Mesodermal cell (in vitro differentiated cells): Measurements from ENCODE around the gene ADARB2.

Experiments
- H3K27ac ChIP-seq: 2 replicates; pipeline ENCODE4 v1.7.0; 2013; ENCODE audit warnings: mild to moderate bottlenecking, low read depth, low read length, moderate library complexity; ENCODE audit not compliant: severe bottlenecking
- H3K36me3 ChIP-seq: 2 replicates; pipeline ENCODE4 v1.7.1; 2013; ENCODE audit warnings: mild to moderate bottlenecking, low read length, moderate library complexity; ENCODE audit not compliant: control insufficient read depth, insufficient read depth
- H3K4me1 ChIP-seq: one replicate; pipeline ENCODE4 v1.7.1; 2013; ENCODE audit warnings: mild to moderate bottlenecking, low read length; ENCODE audit not compliant: insufficient read depth, control insufficient read depth, poor library complexity, severe bottlenecking
- H3K4me3 ChIP-seq: 2 replicates; pipeline ENCODE4 v1.7.0; 2013; ENCODE audit warnings: low read length, control low read depth, mild to moderate bottlenecking; ENCODE audit not compliant: insufficient read depth, poor library complexity, severe bottlenecking; ENCODE audit errors: extremely low read depth
- H3K9me3 ChIP-seq: 2 replicates; pipeline ENCODE4 v1.7.1; 2013; ENCODE audit warnings: mild to moderate bottlenecking, low read length, moderate library complexity; ENCODE audit not compliant: control insufficient read depth
- WGBS, 2 experiments: methylation state at CpG; one replicate each; pipeline ENCODE4 v1.1.5; 2013; ENCODE audit warnings: missing lambda C conversion rate in 2 of 2; ENCODE audit not compliant: insufficient coverage in 2 of 2; 5-methylcytosine and 5-hydroxymethylcytosine counted together

ADARB2 gene

DNA sequence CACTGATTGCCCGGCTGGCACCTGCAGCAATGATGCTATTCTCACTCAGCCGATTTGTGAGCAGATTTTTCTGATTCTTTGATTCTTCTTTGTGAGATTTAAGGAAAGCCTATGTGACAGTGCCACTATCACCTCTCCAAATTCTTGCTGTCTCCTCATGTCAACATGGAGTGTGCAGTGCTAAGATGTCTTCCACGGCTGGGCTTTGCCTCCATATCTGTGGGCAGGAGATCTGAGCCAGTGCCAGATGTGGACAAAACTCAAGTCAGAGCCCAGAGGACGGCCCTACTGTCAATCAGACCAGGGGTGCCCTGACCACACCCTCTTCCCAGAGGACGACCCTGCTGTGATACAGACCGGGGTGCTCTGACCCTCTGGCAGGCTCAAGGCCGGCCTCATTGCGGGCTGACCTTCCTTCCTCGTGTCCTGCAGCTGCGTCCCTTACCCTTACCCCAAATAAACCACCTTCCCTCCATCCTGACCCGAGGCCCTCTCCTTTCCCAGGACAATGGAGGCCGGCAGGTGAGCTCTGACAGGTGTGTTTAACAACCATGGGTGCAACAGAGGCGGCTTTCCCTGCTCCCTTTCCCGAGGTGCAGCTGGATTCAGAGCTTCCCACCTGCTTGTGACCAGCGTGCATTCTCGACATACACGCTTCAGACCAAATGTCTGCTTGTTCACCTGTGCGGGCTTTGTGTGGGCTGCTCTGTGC, 221.4 kb downstream of the ADARB2 start:
- Histone ChIP-seq H3K4me1 (no peaks in the 10 kb centered on the region), H3K27ac (no peak overlapping the region), H3K9me3 (no peaks in the 10 kb centered on the region), H3K4me3 (no peak overlapping the region), H3K36me3 (no peaks in the 10 kb centered on the region)
- WGBS, 2 experiments, result 89 to 90% methylated on average over 12 to 16 of the region's 18 CpGs

DNA sequence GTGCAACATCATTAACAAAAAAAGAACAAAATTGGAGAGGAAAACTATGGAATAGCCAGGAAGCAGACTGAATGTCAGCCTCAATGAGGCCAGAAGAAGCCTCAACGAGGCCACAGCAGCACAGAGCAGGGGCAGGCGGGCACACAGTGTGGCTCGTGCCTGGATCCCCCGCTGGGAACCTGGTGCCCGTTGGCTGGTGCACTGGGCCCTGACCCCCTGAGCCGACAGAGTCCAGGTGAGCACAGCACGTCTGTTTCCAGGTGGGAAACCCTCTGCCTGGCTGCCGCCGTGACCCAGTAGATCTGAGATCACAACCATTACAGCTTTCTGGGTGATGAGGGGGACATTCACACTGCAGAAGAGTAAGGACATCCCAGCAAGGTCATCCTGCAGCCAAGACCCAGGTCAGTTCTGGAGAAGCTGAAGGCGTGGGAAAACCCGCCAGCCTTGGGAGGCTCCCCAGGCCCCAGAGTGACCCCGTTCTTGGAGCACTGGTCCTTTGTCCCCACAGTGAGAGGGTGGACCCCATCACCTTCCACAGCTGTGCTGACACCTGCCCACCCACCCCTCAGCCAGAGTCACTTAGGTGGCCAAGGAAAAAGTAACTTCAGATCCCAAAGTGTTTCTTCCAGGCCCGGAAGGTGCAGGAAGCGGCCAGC, 222.1 kb downstream of the ADARB2 start:
- Histone ChIP-seq H3K9me3 (no peaks in the 10 kb centered on the region), H3K4me3 (no peak overlapping the region), H3K36me3 (no peaks in the 10 kb centered on the region), H3K4me1 (no peaks in the 10 kb centered on the region), H3K27ac (no peak overlapping the region)
- WGBS, 2 experiments, result 90 to 96% methylated on average over 8 to 13 of the region's 14 CpGs

DNA sequence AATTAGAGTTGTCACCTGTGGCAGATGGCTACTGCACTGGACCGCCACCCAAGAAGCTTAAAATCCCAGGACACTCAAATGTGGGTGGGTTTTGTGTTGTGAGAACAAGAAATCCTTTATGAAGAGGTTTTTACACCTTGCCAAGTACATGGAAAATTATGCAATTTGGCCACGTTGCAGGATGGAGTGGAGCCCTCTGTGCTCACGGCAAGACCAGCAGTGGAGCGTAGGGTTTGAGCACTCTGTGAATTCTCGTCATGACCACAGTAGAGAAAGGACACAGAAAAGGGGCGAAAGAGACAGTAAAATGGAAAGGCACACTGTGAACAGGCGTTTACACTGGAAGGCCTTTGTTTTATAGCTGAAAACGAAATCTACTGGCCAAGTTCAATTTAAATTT, 222.6 kb downstream of the ADARB2 start:
- H3K36me3 ChIP-seq, result no peaks in the 10 kb centered on the region
- H3K9me3 ChIP-seq, result no peaks in the 10 kb centered on the region
- no peaks in the 10 kb centered on the region for H3K4me1 ChIP-seq
- 80 to 87% methylated on average over 8 of the region's 8 CpGs for WGBS, 2 experiments
- no peak overlapping the region for H3K27ac ChIP-seq
- H3K4me3 ChIP-seq, result no peak overlapping the region

GRCh38 chr10:1513221-1513620, 224.1 kb downstream of the ADARB2 start:
- Histone ChIP-seq H3K27ac (no peak overlapping the region), H3K4me3 (no peak overlapping the region), H3K4me1 (no peaks in the 10 kb centered on the region), H3K9me3 (no peaks in the 10 kb centered on the region), H3K36me3 (no peaks in the 10 kb centered on the region)
- WGBS, 2 experiments, result 86 to 96% methylated on average over 14 of the region's 14 CpGs

GRCh38 chr10:1509011-1509530, 228.3 kb downstream of the ADARB2 start:
- peaks cover 4% of the 10 kb centered on the region for H3K9me3 ChIP-seq
- no peaks in the 10 kb centered on the region for H3K4me1 ChIP-seq
- WGBS, 2 experiments, result 89 to 90% methylated on average over 14 to 15 of the region's 15 CpGs
- H3K27ac ChIP-seq, result no peak overlapping the region
- H3K4me3 ChIP-seq, result no peak overlapping the region
- no peaks in the 10 kb centered on the region for H3K36me3 ChIP-seq

DNA sequence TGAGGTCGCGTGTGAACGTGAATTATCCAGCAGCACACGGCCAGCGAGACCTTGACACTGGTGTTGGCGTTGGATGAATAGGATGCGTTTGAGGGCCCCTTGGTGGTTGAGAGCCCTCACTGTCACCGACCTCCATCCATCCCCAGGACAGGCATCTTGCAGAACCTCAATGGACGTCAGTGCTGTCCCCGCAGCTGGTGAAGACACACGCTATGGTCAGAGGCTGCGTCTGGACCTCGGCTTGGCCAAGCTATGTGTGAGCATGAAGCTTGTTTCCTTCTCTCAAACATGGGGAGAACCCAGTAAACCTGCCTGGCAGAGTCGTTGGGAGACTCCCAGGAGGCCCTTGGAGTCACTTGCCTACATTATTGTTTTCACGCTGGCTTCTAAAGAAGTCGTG, 229.2 kb downstream of the ADARB2 start:
- 90 to 93% methylated on average over 11 to 16 of the region's 16 CpGs for WGBS, 2 experiments
- H3K4me3 ChIP-seq, result no peak overlapping the region
- H3K9me3 ChIP-seq, result peaks cover 12% of the 10 kb centered on the region
- H3K36me3 ChIP-seq, result no peaks in the 10 kb centered on the region
- H3K27ac ChIP-seq, result no peak overlapping the region
- H3K4me1 ChIP-seq, result no peaks in the 10 kb centered on the region

GRCh38 chr10:1507436-1507835, 229.9 kb downstream of the ADARB2 start:
- no peak overlapping the region for H3K4me3 ChIP-seq
- no peaks in the 10 kb centered on the region for H3K36me3 ChIP-seq
- peaks cover 12% of the 10 kb centered on the region for H3K9me3 ChIP-seq
- H3K4me1 ChIP-seq, result no peaks in the 10 kb centered on the region
- H3K27ac ChIP-seq, result no peak overlapping the region
- 94 to 95% methylated on average over 14 to 15 of the region's 15 CpGs for WGBS, 2 experiments

GRCh38 chr10:1504940-1505339, 232.4 kb downstream of the ADARB2 start:
- WGBS, 2 experiments, result 72 to 100% methylated on average over 4 of the region's 8 CpGs

DNA sequence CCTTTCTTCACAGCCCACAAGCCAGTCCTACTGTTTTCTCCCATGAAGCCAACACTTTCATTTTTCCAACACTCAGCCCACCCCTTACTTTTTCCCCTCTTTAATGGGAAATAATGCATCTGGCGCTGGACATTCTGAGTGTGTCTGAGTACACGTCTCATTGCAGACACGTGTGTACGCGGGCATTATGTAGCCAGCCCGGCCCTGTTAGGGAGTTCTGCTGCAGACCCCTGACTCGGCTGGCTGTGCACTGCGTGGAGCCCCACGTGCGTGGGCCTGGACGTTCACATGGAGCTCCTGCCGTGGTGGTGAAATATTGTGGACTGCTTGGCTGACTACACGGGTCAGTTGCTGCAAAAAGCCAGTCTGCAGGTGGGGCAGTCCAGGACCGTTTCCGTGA, 233.0 kb downstream of the ADARB2 start:
- no peaks in the 10 kb centered on the region for H3K36me3 ChIP-seq
- no peak overlapping the region for H3K27ac ChIP-seq
- no peak overlapping the region for H3K4me3 ChIP-seq
- H3K9me3 ChIP-seq, result peaks cover 17% of the 10 kb centered on the region
- WGBS, 2 experiments, result 94 to 95% methylated on average over 12 to 13 of the region's 15 CpGs
- H3K4me1 ChIP-seq, result no peaks in the 10 kb centered on the region

More at GRCh38 chr10:1504940-1505339, 232.4 kb downstream of the ADARB2 start:
- Histone ChIP-seq H3K4me1 (no peaks in the 10 kb centered on the region), H3K27ac (no peak overlapping the region), H3K9me3 (peaks cover 14% of the 10 kb centered on the region), H3K4me3 (no peak overlapping the region), H3K36me3 (no peaks in the 10 kb centered on the region)

GRCh38 chr10:1502451-1502850, 234.9 kb downstream of the ADARB2 start:
- Histone ChIP-seq H3K9me3 (peaks cover 17% of the 10 kb centered on the region), H3K4me3 (no peak overlapping the region), H3K27ac (no peak overlapping the region), H3K36me3 (no peaks in the 10 kb centered on the region), H3K4me1 (no peaks in the 10 kb centered on the region)
- 100% methylated on average over 1 of the region's 5 CpGs for WGBS, 2 experiments
